K562 (cell line): ENCODE results near the gene IL20. TPM values are rescaled to one million over a fixed set of nuclear protein-coding genes. Genes with fewer than 3 reads are reported as not detected.

Source experiments
- CHD7 ChIP-seq: fragments of 200-600 bp; sonication (generic); IDR thresholded peaks from one replicate; pipeline ENCODE4 v1.6.1; 2012; ENCODE audit warnings: mild to moderate bottlenecking, low read depth, low read length, inconsistent platforms
- HCFC1 ChIP-seq: IDR thresholded peaks from 2 replicates; pipeline ENCODE4 v1.6.1; 2012; ENCODE audit warnings: low read depth, low read length, improper control_type of control experiment
- MEIS2 ChIP-seq: fragments of 450-650 bp; IDR thresholded peaks from 2 replicates; pipeline ENCODE4 v1.6.1; 2014; ENCODE audit warnings: mild to moderate bottlenecking; ENCODE audit not compliant: partially characterized antibody
- MTA1 ChIP-seq: fragments of 450-650 bp; IDR thresholded peaks from 2 replicates; pipeline ENCODE4 v1.6.1; 2017; ENCODE audit warnings: borderline replicate concordance
- TBP ChIP-seq: optimal IDR thresholded peaks from 2 replicates; pipeline ENCODE3; 2011; ENCODE audit warnings: low read depth, low read length, improper control_type of control experiment
- UBTF ChIP-seq, 2 experiments: IDR thresholded peaks; 2 replicates each; pipeline ENCODE4 v1.6.1; 2012; ENCODE audit warnings: improper control_type of control experiment in 2 of 2, low read depth in 2 of 2, low read length in 2 of 2, borderline replicate concordance in 1 of 2
- ZBTB2 ChIP-seq: fragments of 450-650 bp; IDR thresholded peaks from 2 replicates; pipeline ENCODE4 v1.6.1; 2016; ENCODE audit warnings: antibody characterized with exemption
- ZNF280B ChIP-seq: fragments of 250-450 bp; sonication (Bioruptor Pico); IDR thresholded peaks from 2 replicates; pipeline ENCODE4 v1.5.1; 2021; ENCODE audit warnings: mild to moderate bottlenecking
- ZNF717 ChIP-seq: fragments of 250-450 bp; sonication (Bioruptor Pico); IDR thresholded peaks from 2 replicates; pipeline ENCODE4 v1.5.0; 2021
- ZNF830 ChIP-seq: fragments of 250-450 bp; sonication (Bioruptor Pico); IDR thresholded peaks from 2 replicates; pipeline ENCODE4 v1.5.0; 2021; ENCODE audit warnings: mild to moderate bottlenecking
- polyA plus RNA-seq, 8 experiments: library from polyadenylated mRNA; depleted of rRNA in 4 of 8; stranded (reverse) in 5 of 8; unstranded in 3 of 8; fragments of >200 nt; fragmentation: Nextera tagmentation in 2 of 8; fragmentation: Illumina TruSeq in 1 of 8; extraction: Ambion mirVana in 2 of 8; extraction: Trizol in 1 of 8; gene quantifications; 2 replicates each; pipeline versions ENCODE4 v1.2.1 to v1.2.3, GENCODE V29; 2011 to 2014; ENCODE audit warnings: inconsistent platforms in 1 of 8, missing spikeins in 1 of 8
- total RNA-seq, 7 experiments: library from RNA; depleted of rRNA in 6 of 7; stranded (reverse); fragments of >200 nt in 6 of 7; fragmentation: Illumina TruSeq in 2 of 7; extraction: Trizol in 2 of 7; gene quantifications; 2 replicates each; pipeline versions ENCODE4 v1.2.1 to v1.2.3, GENCODE V29; 2011 to 2021; ENCODE audit warnings: low replicate concordance in 1 of 7

The IL20 gene
- total and polyA plus RNA-seq, 9 of the 15 experiments (the other 6 are each of a cell fraction or from before 2014, with no cell fraction given) = not detected

- TF ChIP-seq CHD7 = no peak
- 0 out of 4 replicates have a peak, but pooled peaks of 1 of the 2 experiments have one; percentile 21 for TF ChIP-seq UBTF (IDR thresholded peaks at IDR 0.05; ENCODE audit: borderline replicate concordance in 1 of 2, low read depth in 2 of 2, low read length in 2 of 2)
- no peak for TF ChIP-seq ZNF280B (CRISPR knock-in tag)
- TF ChIP-seq TBP = no peak
- peak; percentile 77 for TF ChIP-seq MEIS2
- TF ChIP-seq ZNF830 = no peak
- peak; percentile 75 for TF ChIP-seq ZBTB2
- TF ChIP-seq HCFC1 = no peak
- peak; percentile 74; the same call in 1 of the 2 replicates for TF ChIP-seq MTA1
- TF ChIP-seq ZNF717 = no peak
These were observed 18.0 kb upstream of the IL20 start (continued) for GRCh38 chr1:206847337-206847834.
